HL-60 (cell line): ENCODE data around the gene S1PR3.

ENCODE experiments used
- DNase-seq, 2 experiments: peaks; one replicate each; pipeline ENCODE4 v3.0.0-alpha.2; 2010 to 2020; ENCODE audit warnings: low read depth in 1 of 2, low spot score in 1 of 2
- H3K27ac ChIP-seq: fragments of 250-450 bp; sonication (Bioruptor Pico); replicated peaks from 2 replicates; pipeline ENCODE4 v1.5.1; 2020; ENCODE audit warnings: mild to moderate bottlenecking, moderate library complexity
- H3K27me3 ChIP-seq: fragments of 250-450 bp; sonication (Bioruptor Pico); 2 replicates; pipeline ENCODE4 v1.5.1; 2021; ENCODE audit warnings: mild to moderate bottlenecking, moderate library complexity; ENCODE audit not compliant: insufficient read depth, poor library complexity, severe bottlenecking
- H3K4me3 ChIP-seq: replicated peaks from 2 replicates; pipeline ENCODE4 v1.5.1; 2011; ENCODE audit warnings: mild to moderate bottlenecking, control low read depth, low read length; ENCODE audit not compliant: insufficient read depth
- CTCF ChIP-seq: IDR thresholded peaks from one replicate; pipeline ENCODE4 v1.5.1; 2011; ENCODE audit warnings: low read length, control low read depth, inconsistent platforms; ENCODE audit not compliant: insufficient read depth
- GABPA ChIP-seq: IDR thresholded peaks from 2 replicates; pipeline ENCODE4 v1.6.1; 2012; ENCODE audit warnings: low read depth
- POLR2AphosphoS5 ChIP-seq: IDR thresholded peaks from 2 replicates; pipeline ENCODE4 v1.6.1; 2012; ENCODE audit warnings: low read depth
- REST ChIP-seq: IDR thresholded peaks from 2 replicates; pipeline ENCODE4 v1.6.1; 2012; ENCODE audit warnings: low read depth; ENCODE audit not compliant: insufficient replicate concordance
- SPI1 ChIP-seq: IDR thresholded peaks from 2 replicates; pipeline ENCODE4 v1.6.1; 2012; ENCODE audit warnings: low read depth, mild to moderate bottlenecking, borderline replicate concordance

The S1PR3 gene

GRCh38 chr9:88992556-88992955 is 1.3 kb downstream of the S1PR3 start:
- DNase-seq, result no peak
- no peaks in the 10 kb centered on the region for H3K27me3 ChIP-seq
- peak overlapping the region; percentile 83 for H3K4me3 ChIP-seq
- no peak overlapping the region for H3K27ac ChIP-seq
- no peak for TF ChIP-seq POLR2AphosphoS5
- TF ChIP-seq REST, result no peak
- no peak for TF ChIP-seq SPI1
- TF ChIP-seq GABPA, result no peak
- no peak for TF ChIP-seq CTCF

GRCh38 chr9:88993327-88993726 is 2.1 kb downstream of the S1PR3 start:
- no peak for DNase-seq
- peak overlapping the region; percentile 83 for H3K4me3 ChIP-seq
- TF ChIP-seq SPI1 (no peak), REST (no peak), CTCF (no peak), POLR2AphosphoS5 (no peak), GABPA (no peak)
- H3K27me3 ChIP-seq, result no peaks in the 10 kb centered on the region
- H3K27ac ChIP-seq, result no peak overlapping the region

GRCh38 chr9:88993871-88994460 is 2.7 kb downstream of the S1PR3 start:
- H3K27me3 ChIP-seq, result no peaks in the 10 kb centered on the region
- TF ChIP-seq REST (no peak), SPI1 (no peak)
- H3K4me3 ChIP-seq, result no peak overlapping the region; the same call in 1 of the 2 replicates
- no peak overlapping the region for H3K27ac ChIP-seq
- DNase-seq, result no peak
